ENCODE data around the gene EFHD2.

DNA sequence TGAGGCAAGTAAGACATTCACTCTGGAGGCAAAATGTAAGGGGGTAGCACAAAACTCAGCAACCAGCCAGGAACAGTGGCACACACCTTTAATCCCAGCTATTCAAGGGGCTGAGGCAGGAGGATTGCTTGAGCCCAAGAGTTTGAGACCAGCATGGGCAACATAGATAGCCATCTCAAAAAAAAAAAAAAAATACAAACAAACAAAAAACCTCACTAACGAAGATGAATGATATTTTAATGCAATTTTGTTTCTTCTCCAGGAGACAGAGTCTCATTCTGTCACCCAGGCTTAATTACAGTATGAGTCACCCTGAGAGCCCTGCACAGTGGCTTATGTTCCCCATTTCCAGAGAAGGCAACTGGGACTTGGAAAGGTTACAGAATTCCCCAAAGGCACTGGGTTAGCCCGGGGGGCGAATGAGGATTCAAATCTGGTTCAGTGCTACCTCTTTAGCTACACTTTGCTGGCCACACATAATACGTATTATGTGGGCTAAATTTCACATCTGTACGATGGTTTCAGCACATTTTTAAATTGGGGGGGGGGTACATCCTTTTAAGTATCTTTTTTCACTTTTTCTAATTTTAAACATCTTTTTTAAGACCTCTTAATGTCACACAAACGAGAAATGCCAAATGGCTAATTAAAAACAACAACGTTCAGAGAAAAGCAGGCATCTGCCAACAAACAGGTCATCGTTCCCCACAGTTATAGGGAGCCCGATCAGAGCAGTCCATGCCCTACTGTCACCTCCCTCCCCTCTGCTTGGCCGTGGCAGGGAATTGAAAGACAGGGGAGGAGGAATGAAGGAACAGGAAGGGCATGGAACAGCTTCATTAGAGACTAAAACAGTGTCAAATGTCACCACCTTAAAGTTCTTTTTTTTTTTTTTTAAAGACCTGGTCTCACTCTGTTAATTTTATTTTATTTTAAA is 50.4 kb downstream of the EFHD2 start:
- TF ChIP-seq, protein P1, sequence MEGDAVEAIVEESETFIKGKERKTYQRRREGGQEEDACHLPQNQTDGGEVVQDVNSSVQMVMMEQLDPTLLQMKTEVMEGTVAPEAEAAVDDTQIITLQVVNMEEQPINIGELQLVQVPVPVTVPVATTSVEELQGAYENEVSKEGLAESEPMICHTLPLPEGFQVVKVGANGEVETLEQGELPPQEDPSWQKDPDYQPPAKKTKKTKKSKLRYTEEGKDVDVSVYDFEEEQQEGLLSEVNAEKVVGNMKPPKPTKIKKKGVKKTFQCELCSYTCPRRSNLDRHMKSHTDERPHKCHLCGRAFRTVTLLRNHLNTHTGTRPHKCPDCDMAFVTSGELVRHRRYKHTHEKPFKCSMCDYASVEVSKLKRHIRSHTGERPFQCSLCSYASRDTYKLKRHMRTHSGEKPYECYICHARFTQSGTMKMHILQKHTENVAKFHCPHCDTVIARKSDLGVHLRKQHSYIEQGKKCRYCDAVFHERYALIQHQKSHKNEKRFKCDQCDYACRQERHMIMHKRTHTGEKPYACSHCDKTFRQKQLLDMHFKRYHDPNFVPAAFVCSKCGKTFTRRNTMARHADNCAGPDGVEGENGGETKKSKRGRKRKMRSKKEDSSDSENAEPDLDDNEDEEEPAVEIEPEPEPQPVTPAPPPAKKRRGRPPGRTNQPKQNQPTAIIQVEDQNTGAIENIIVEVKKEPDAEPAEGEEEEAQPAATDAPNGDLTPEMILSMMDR (IDR thresholded peaks at IDR 0.05; ENCODE audit: low read depth, low read length), result no peak
- no peak for TF ChIP-seq POLR2A (IDR thresholded peaks at IDR 0.05; ENCODE audit: extremely low read depth, insufficient read length)
- TF ChIP-seq, protein P2, sequence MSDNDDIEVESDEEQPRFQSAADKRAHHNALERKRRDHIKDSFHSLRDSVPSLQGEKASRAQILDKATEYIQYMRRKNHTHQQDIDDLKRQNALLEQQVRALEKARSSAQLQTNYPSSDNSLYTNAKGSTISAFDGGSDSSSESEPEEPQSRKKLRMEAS (IDR thresholded peaks at IDR 0.05; ENCODE audit: low read depth, low read length), result no peak
